H1 (cell line): ENCODE data around the gene ANP32A. TPM values are rescaled to one million over a fixed set of nuclear protein-coding genes. Genes with fewer than 3 reads are reported as not detected.

ENCODE experiments used
- CTCF ChIA-PET: fragments of 300-600 bp; sonication (Branson Sonifier 250); formaldehyde crosslinking; loops from one replicate; lab custom pipeline; 2021; ENCODE audit not compliant: partially characterized antibody; lab: Charles Lee
- POLR2A ChIA-PET: fragments of 300-600 bp; sonication (Branson Sonifier 250); formaldehyde crosslinking; loops from one replicate; lab custom pipeline; 2021; ENCODE audit warnings: inconsistent platforms; ENCODE audit not compliant: partially characterized antibody; lab: Charles Lee
- DNase-seq, 2 experiments: peaks; one replicate each; pipeline versions ENCODE4 v3.0.0 to v3.0.0-alpha.2; 2010 to 2022; ENCODE audit warnings: low spot score in 2 of 2, low read depth in 1 of 2, mixed read lengths in 1 of 2
- FAIRE-seq: peaks from 2 replicates; lab custom pipeline; 2011; peaks lifted over from hg19 to GRCh38; lab: Jason Lieb, UNC
- H2AFZ ChIP-seq: 2 replicates; pipeline ENCODE4 v1.8.1; 2012; ENCODE audit warnings: low read length, inconsistent platforms
- H2AK5ac ChIP-seq: 2 replicates; pipeline ENCODE4 v1.6.1; 2013; ENCODE audit warnings: low read depth, low read length
- H2BK120ac ChIP-seq: replicated peaks from 2 replicates; pipeline ENCODE3; 2013; ENCODE audit warnings: low read depth, low read length, inconsistent platforms
- H2BK12ac ChIP-seq: 2 replicates; pipeline ENCODE4 v1.6.1; 2013; ENCODE audit warnings: low read depth, low read length
- H2BK15ac ChIP-seq: 2 replicates; pipeline ENCODE4 v1.6.1; 2013; ENCODE audit warnings: low read length
- H2BK20ac ChIP-seq: 2 replicates; pipeline ENCODE4 v1.6.1; 2013; ENCODE audit warnings: low read length
- H2BK5ac ChIP-seq: 2 replicates; pipeline ENCODE4 v1.6.1; 2013; ENCODE audit warnings: low read depth, low read length
- H3K14ac ChIP-seq: 2 replicates; pipeline ENCODE4 v1.6.1; 2013; ENCODE audit warnings: inconsistent platforms; ENCODE audit not compliant: insufficient read length
- H3K18ac ChIP-seq: 2 replicates; pipeline ENCODE4 v1.6.1; 2013; ENCODE audit warnings: low read length; ENCODE audit errors: extremely low read depth
- H3K23ac ChIP-seq: 2 replicates; pipeline ENCODE4 v1.6.1; 2013; ENCODE audit warnings: inconsistent platforms; ENCODE audit not compliant: insufficient read length
- H3K23me2 ChIP-seq: 2 replicates; pipeline ENCODE4 v1.6.1; 2013; ENCODE audit warnings: low read depth, low read length
- H3K27ac ChIP-seq: 2 replicates; pipeline ENCODE4 v1.6.1; 2011; ENCODE audit warnings: low read depth, low read length, inconsistent platforms
- H3K27me3 ChIP-seq, 4 experiments: replicated peaks in 1 of 4; 1 replicate in 1 of 4; 2 replicates in 3 of 4; pipeline versions ENCODE4 v1.6.1 to v1.8.1; 2011 to 2013; ENCODE audit warnings: low read length in 3 of 4, mild to moderate bottlenecking in 3 of 4, inconsistent platforms in 2 of 4, mixed read lengths in 2 of 4, moderate library complexity in 1 of 4; ENCODE audit not compliant: control insufficient read depth in 3 of 4, insufficient read depth in 3 of 4; ENCODE audit errors: extremely low read depth in 1 of 4
- H3K36me3 ChIP-seq, 4 experiments: 2 replicates each; pipeline versions ENCODE4 v1.6.1 to v1.8.1; 2011 to 2013; ENCODE audit warnings: mild to moderate bottlenecking in 4 of 4, low read length in 3 of 4, moderate library complexity in 2 of 4, control low read depth in 1 of 4, inconsistent platforms in 1 of 4; ENCODE audit not compliant: insufficient read depth in 4 of 4, control insufficient read depth in 2 of 4
- H3K4ac ChIP-seq: replicated peaks from 2 replicates; pipeline ENCODE3; 2013; ENCODE audit warnings: low read length, low read depth, mixed read lengths, inconsistent platforms; ENCODE audit not compliant: insufficient read length
- H3K4me1 ChIP-seq, 4 experiments: replicated peaks in 1 of 4; 1 replicate in 1 of 4; 2 replicates in 3 of 4; pipeline versions ENCODE4 v1.6.1 to v1.8.1; 2011 to 2013; ENCODE audit warnings: low read length in 3 of 4, inconsistent platforms in 2 of 4, mixed read lengths in 1 of 4; ENCODE audit not compliant: insufficient read depth in 4 of 4, control insufficient read depth in 3 of 4
- H3K4me2 ChIP-seq, 2 experiments: 2 replicates each; pipeline versions ENCODE4 v1.6.1 to v1.8.1; 2011 to 2013; ENCODE audit warnings: low read depth in 2 of 2, low read length in 2 of 2, control low read depth in 1 of 2, inconsistent platforms in 1 of 2, mild to moderate bottlenecking in 1 of 2; ENCODE audit not compliant: insufficient read depth in 1 of 2
- H3K4me3 ChIP-seq, 4 experiments: fragments of 200-600, 300-600 bp in 1 of 4; sonication (generic), shearing (Covaris generic), sonication (Bioruptor Twin) in 1 of 4; 2 replicates each; pipeline versions ENCODE4 v1.5.1 to v1.8.1; 2011 to 2016; ENCODE audit warnings: low read length in 4 of 4, low read depth in 3 of 4, control low read depth in 2 of 4, inconsistent platforms in 2 of 4, mild to moderate bottlenecking in 2 of 4, mixed read lengths in 1 of 4, moderate library complexity in 1 of 4; ENCODE audit not compliant: insufficient read depth in 2 of 4; ENCODE audit errors: extremely low read depth in 1 of 4
- H3K56ac ChIP-seq: replicated peaks from 2 replicates; pipeline ENCODE3; 2013; ENCODE audit warnings: low read depth, mild to moderate bottlenecking, mixed read lengths, low read length, inconsistent platforms; ENCODE audit not compliant: insufficient read length
- H3K79me1 ChIP-seq: 2 replicates; pipeline ENCODE4 v1.6.1; 2013; ENCODE audit warnings: low read depth, low read length, control low read depth
- H3K79me2 ChIP-seq, 2 experiments: 2 replicates each; pipeline versions ENCODE4 v1.6.1 to v1.8.1; 2012 to 2013; ENCODE audit warnings: low read length in 2 of 2, mild to moderate bottlenecking in 2 of 2, inconsistent platforms in 1 of 2; ENCODE audit not compliant: insufficient read depth in 2 of 2, control insufficient read depth in 1 of 2
- H3K9ac ChIP-seq, 4 experiments: replicated peaks in 1 of 4; 1 replicate in 1 of 4; 2 replicates in 3 of 4; pipeline versions ENCODE4 v1.6.1 to v1.8.1; 2011 to 2013; ENCODE audit warnings: low read depth in 3 of 4, low read length in 3 of 4, control low read depth in 2 of 4, mild to moderate bottlenecking in 2 of 4, moderate library complexity in 2 of 4, inconsistent platforms in 1 of 4; ENCODE audit errors: extremely low read depth in 1 of 4
- H3K9me3 ChIP-seq, 2 experiments: 2 replicates each; pipeline versions ENCODE4 v1.6.1 to v1.8.1; 2012 to 2013; ENCODE audit warnings: mild to moderate bottlenecking in 2 of 2, moderate library complexity in 2 of 2, control low read depth in 1 of 2, inconsistent platforms in 1 of 2, low read depth in 1 of 2, low read length in 1 of 2, mixed read lengths in 1 of 2; ENCODE audit not compliant: insufficient read depth in 2 of 2
- H4K20me1 ChIP-seq, 2 experiments: replicated peaks in 1 of 2; 2 replicates each; pipeline versions ENCODE3 to v1.8.1; 2011 to 2013; ENCODE audit warnings: inconsistent platforms in 2 of 2, low read length in 2 of 2, mild to moderate bottlenecking in 1 of 2; ENCODE audit not compliant: insufficient read depth in 2 of 2, control insufficient read depth in 1 of 2
- H4K5ac ChIP-seq: 2 replicates; pipeline ENCODE4 v1.6.1; 2013; ENCODE audit warnings: low read length, low read depth, mixed read lengths, inconsistent platforms; ENCODE audit not compliant: insufficient read length
- H4K8ac ChIP-seq: 2 replicates; pipeline ENCODE4 v1.8.0; 2013; ENCODE audit warnings: mild to moderate bottlenecking, moderate library complexity, low read length, inconsistent platforms; ENCODE audit not compliant: insufficient read depth; ENCODE audit errors: extremely low read depth
- H4K91ac ChIP-seq: replicated peaks from 2 replicates; pipeline ENCODE3; 2013; ENCODE audit warnings: low read length, mixed read lengths, inconsistent platforms; ENCODE audit not compliant: insufficient read length
- CBX5 ChIP-seq: fragments of 300-800, 300-1000 bp; sonication (generic); IDR thresholded peaks from 2 replicates; pipeline ENCODE4 v1.7.1; 2016; ENCODE audit warnings: antibody characterized with exemption, low read length, low read depth
- POLR2A ChIP-seq, 2 experiments: IDR thresholded peaks; 1 replicate in 1 of 2; 2 replicates in 1 of 2; pipeline ENCODE4 v1.6.1; 2011; ENCODE audit warnings: low read depth in 2 of 2, low read length in 2 of 2, mild to moderate bottlenecking in 2 of 2; ENCODE audit errors: control extremely low read depth in 1 of 2
- POU5F1 ChIP-seq: IDR thresholded peaks from 2 replicates; pipeline ENCODE4 v1.6.1; 2011; ENCODE audit warnings: low read depth, mild to moderate bottlenecking, low read length, moderate library complexity
- WGBS, 2 experiments: shearing (Covaris generic) in 1 of 2; methylation state at CpG; one replicate each; pipeline versions ENCODE4 v1.1.6 to v1.1.7; 2013 to 2015; ENCODE audit warnings: low lambda C conversion rate in 2 of 2, mixed read lengths in 2 of 2, inconsistent platforms in 1 of 2, low coverage in 1 of 2, missing lambda C conversion rate in 1 of 2; ENCODE audit not compliant: insufficient replicate concordance in 2 of 2, insufficient coverage in 1 of 2, insufficient read length in 1 of 2; ENCODE audit errors: extremely low coverage in 1 of 2, missing lambda C conversion rate in 1 of 2; 5-methylcytosine and 5-hydroxymethylcytosine counted together
- polyA plus RNA-seq, 7 experiments: library from polyadenylated mRNA; depleted of rRNA in 3 of 7; stranded (reverse) in 5 of 7; unstranded in 2 of 7; fragments of >200 nt in 5 of 7; fragments of 200-250 nt in 2 of 7; gene quantifications; 1 replicate in 5 of 7; 2 replicates in 1 of 7; 4 replicates in 1 of 7; pipeline versions ENCODE4 v1.2.1 to v1.2.3, GENCODE V29; 2011 to 2013; ENCODE audit warnings: missing spikeins in 2 of 7, mixed read lengths in 2 of 7
- total RNA-seq: library from RNA; stranded (reverse); fragmentation: NEBNext Ultra II Directional; extraction: Animal tissue kit (Norgen Biotek cat#: 25700); gene quantifications from 2 replicates; pipeline ENCODE4 v1.2.1, GENCODE V29; 2021

ANP32A gene
- total and polyA plus RNA-seq, 2 of the 8 experiments (the other 6 are each of a cell fraction or from before 2014, with no cell fraction given), result 70.8 to 295 TPM

GRCh38 chr15:68797599-68798345, 22.9 kb downstream of the ANP32A start:
- H3K79me1 ChIP-seq, result peaks cover 23% of the 10 kb centered on the region
- no peak overlapping the region for H2BK20ac ChIP-seq
- H4K8ac ChIP-seq, result no peak overlapping the region
- no peak overlapping the region for H2BK15ac ChIP-seq
- H3K18ac ChIP-seq, result no peak overlapping the region
- no peak overlapping the region for H4K5ac ChIP-seq
- no peak overlapping the region for H3K23ac ChIP-seq
- FAIRE-seq, result no peak
- no peak overlapping the region for H3K27ac ChIP-seq
- H3K56ac ChIP-seq, result no peak overlapping the region
- no peaks in the 10 kb centered on the region for H3K9me3 ChIP-seq
- CTCF ChIA-PET, result interaction anchor here (0.7 to 2.3 kb wide), 4 partner anchors 9 to 72 kb away, joined by 3 to 9 read pairs (median 5); no protein-coding TSS in a partner anchor
- H2AK5ac ChIP-seq, result no peak overlapping the region
- H3K79me2 ChIP-seq, result peaks cover 4 to 96% of the 10 kb centered on the region in 2 experiments; a peak in 3 of 4 replicates
- no peak overlapping the region for H3K4me3 ChIP-seq
- no peak overlapping the region for H3K14ac ChIP-seq
- peaks cover 14 to 33% (median 23%) of the 10 kb centered on the region in 4 experiments for H3K4me1 ChIP-seq
- H4K91ac ChIP-seq, result no peak overlapping the region
- peaks cover 49 to 61% of the 10 kb centered on the region in 2 experiments for H4K20me1 ChIP-seq
- no peak for TF ChIP-seq POU5F1
- no peak for TF ChIP-seq POLR2A (IDR thresholded peaks at IDR 0.05; ENCODE audit: control extremely low read depth in 1 of 2, low read depth in 2 of 2, low read length in 2 of 2)
- no peak for TF ChIP-seq CBX5
- TF ChIP-seq, all 59 proteins: peak for 0
- Histone ChIP-seq H2BK120ac (no peak overlapping the region), H2BK12ac (no peak overlapping the region), H3K4ac (no peak overlapping the region), H3K27me3 (no peaks in the 10 kb centered on the region; a peak in 1 of 7 replicates), H3K9ac (no peak overlapping the region), H3K36me3 (peaks cover 0 to 4% (median 0%) of the 10 kb centered on the region in 4 experiments; a peak in 1 of 8 replicates), H3K4me2 (no peak overlapping the region), H2AFZ (no peak overlapping the region), H3K23me2 (peaks cover 3% of the 10 kb centered on the region; the same call in 1 of the 2 replicates), H2BK5ac (no peak overlapping the region)
- WGBS, 2 experiments, result 90% methylated on average over 6 of the region's 6 CpGs; no CpG with 5 or more reads in 1 of the 2 experiments
- POLR2A ChIA-PET, result interaction anchor here (0.6 to 2.2 kb wide), 3 partner anchors 10 to 21 kb away, joined by 4 to 18 read pairs (median 7); no protein-coding TSS in a partner anchor
- no peak for DNase-seq
